Measurements from ENCODE around the gene SLC13A3. TPM values are rescaled to one million over a fixed set of nuclear protein-coding genes. Genes with fewer than 3 reads are reported as not detected.

The SLC13A3 gene
- total and polyA plus RNA-seq, 12 donors = 0.13 to 1.2 (median 0.58) TPM

DNA sequence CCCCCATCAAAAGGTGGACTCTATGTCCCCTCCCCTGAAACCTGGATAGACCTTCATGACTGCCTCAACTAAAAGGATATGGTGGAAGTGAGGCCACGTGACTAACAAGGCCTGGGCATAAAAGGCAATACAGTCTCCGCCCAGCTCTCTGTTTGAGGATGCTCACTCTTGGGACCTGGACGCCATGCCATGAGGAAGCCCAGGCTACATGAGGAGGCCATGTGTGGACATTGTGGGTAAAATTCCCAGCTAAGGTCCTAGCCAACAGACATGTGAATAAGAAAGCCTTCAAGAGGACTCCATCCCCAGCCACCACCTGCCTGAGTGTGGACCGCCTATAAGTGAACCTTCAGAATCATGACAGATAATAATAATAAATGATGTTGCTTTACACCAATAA, 130.7 kb downstream of the SLC13A3 start:
- no peaks in the 10 kb centered on the region for H3K36me3 ChIP-seq
- no peak overlapping the region for H3K27ac ChIP-seq
- ATAC-seq (no peak), DNase-seq (no peak)
- H3K4me3 ChIP-seq = no peak overlapping the region
- H3K4me1 ChIP-seq = no peaks in the 10 kb centered on the region
- no peak for TF ChIP-seq CTCF (IDR thresholded peaks at IDR 0.05)
- 83 to 90% methylated on average over 4 of the region's 4 CpGs for WGBS, 2 donors
- peaks cover 0 to 4% (median 0%) of the 10 kb centered on the region in 11 donors for H3K9me3 ChIP-seq
- intact Hi-C loops (cut with DNase I) = loop anchor here in 5 of 10 donors (2.0 to 10.0 kb wide), 3 partner anchors 160 to 164 kb away; partner anchors contain the start of gene TP53RK (in 1 of the 5)
- H3K27me3 ChIP-seq = peaks cover 0 to 32% (median 25%) of the 10 kb centered on the region in 7 donors

- ATAC-seq (no peak), DNase-seq (no peak)
- Histone ChIP-seq H3K36me3 (no peaks in the 10 kb centered on the region), H3K4me3 (no peak overlapping the region), H3K4me1 (no peaks in the 10 kb centered on the region), H3K9me3 (peaks cover 0 to 4% (median 0%) of the 10 kb centered on the region in 11 donors), H3K27me3 (peaks cover 0 to 29% (median 25%) of the 10 kb centered on the region in 7 donors), H3K27ac (no peak overlapping the region)
- no peak for TF ChIP-seq CTCF (IDR thresholded peaks at IDR 0.05)
- intact Hi-C loops (cut with DNase I) = loop anchor here in 5 of 10 donors (2.0 to 10.0 kb wide), 3 partner anchors 161 to 165 kb away; partner anchors contain the start of gene TP53RK (in 1 of the 5)
- WGBS, 2 donors = 58 to 59% methylated on average over 3 of the region's 3 CpGs
These were observed 131.7 kb downstream of the SLC13A3 start for GRCh38 chr20:46519471-46520068.

DNA sequence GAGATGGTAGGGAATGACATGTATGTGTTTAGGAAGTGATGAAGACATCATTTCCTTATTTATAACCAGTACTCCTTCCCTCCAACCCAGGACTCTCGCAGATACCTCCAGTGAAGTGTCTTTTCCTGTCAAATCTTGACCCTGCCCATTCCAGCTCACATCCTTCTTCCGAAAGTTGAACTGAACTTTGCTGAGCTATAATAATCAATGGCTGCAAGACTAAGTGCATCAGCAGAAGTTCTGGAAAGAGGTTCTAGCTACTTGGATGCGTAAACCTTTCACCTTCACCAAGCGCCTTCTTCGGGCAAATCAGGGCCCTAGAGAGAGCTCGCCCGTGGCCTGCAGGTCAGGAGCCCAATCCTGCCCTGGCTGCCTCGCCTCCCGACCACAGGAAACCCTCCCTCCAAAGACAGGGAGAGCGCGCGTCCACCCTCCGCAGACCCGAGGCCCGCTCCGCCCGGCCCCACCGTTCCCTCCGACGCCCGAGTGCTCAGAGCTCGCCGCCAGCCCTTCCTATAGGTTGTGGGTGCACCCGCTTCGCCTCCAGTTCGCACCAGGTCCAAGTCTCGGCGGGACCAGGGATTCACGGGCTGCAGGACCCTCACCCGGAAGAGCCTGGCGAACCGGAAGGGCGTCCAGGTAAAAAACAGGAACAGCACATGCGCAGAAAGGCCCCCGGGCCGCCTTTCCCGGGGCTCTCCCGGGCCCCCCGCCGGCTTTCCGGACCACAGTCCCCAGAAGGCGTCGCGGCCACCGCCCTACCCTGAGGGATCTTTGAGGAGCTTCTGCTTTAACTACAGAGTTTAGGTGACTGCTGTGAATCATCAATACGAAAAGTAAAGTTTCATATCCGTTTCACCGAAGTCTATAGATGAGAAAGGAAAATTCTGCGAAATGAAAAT, 138.1 kb downstream of the SLC13A3 start, which contains the start of gene ZNF334:
TSS of gene ZNF334 (minus strand) at position 617 of the 902 bp plus-strand sequence. CDS start 1,457 bp downstream, outside the sequence.
- peak within 1 kb of the TSS in 9 of 10 donors; percentile 8 to 91 (median 70) for H3K27ac ChIP-seq
- H3K27me3 ChIP-seq = peaks cover 0 to 32% (median 15%) of the 10 kb centered on the region in 7 donors
- peak; percentile 60 to 77 for DNase-seq
- H3K4me3 ChIP-seq = peak within 1 kb of the TSS; percentile 60 to 92 (median 74)
- intact Hi-C loops (cut with DNase I) = loop anchor here in 2 of 10 donors (1.0 to 2.0 kb wide), 2 partner anchors 49 to 168 kb away; no protein-coding TSS in a partner anchor
- 2 to 3% methylated on average over 49 of the region's 49 CpGs for WGBS, 2 donors
- ATAC-seq = peak; percentile 93 to 99 (median 97)
- H3K9me3 ChIP-seq = no peaks in the 10 kb centered on the region
- H3K36me3 ChIP-seq = no peaks in the 10 kb centered on the region
- peak in 1 of 9 donors; percentile 11 for TF ChIP-seq CTCF (IDR thresholded peaks at IDR 0.05)
- H3K4me1 ChIP-seq = peaks cover 0 to 13% (median 9%) of the 10 kb centered on the region in 9 donors

- WGBS, 2 donors = 77 to 78% methylated on average over 2 of the region's 2 CpGs
These were observed 141.7 kb downstream of the SLC13A3 start for GRCh38 chr20:46509523-46509922.

More at GRCh38 chr20:46509523-46509922, 141.7 kb downstream of the SLC13A3 start:
- Histone ChIP-seq H3K4me1 (peaks cover 0 to 13% (median 9%) of the 10 kb centered on the region in 9 donors), H3K27ac (no peak overlapping the region), H3K4me3 (no peak overlapping the region), H3K36me3 (no peaks in the 10 kb centered on the region), H3K9me3 (no peaks in the 10 kb centered on the region), H3K27me3 (peaks cover 0 to 10% (median 0%) of the 10 kb centered on the region in 7 donors)
- ATAC-seq (no peak), DNase-seq (no peak)
- TF ChIP-seq CTCF (IDR thresholded peaks at IDR 0.05) = no peak
- intact Hi-C loops (cut with DNase I) = no loop called here

All from heart right ventricle (tissue), 16 donors.